ENCODE results near the gene OR2H1.

- TF ChIP-seq REST (IDR thresholded peaks at IDR 0.05; ENCODE audit: insufficient read depth in 1 of 2, low read depth in 2 of 2, low read length in 2 of 2) (no peak), SIN3A (IDR thresholded peaks at IDR 0.05; ENCODE audit: borderline replicate concordance, insufficient read depth, low read length) (no peak)
These were observed 32.3 kb downstream of the OR2H1 start for GRCh38 chr6:29489286-29489685.
